ENCODE data around the gene RALGAPA1. TPM values are rescaled to one million over a fixed set of nuclear protein-coding genes. Genes with fewer than 3 reads are reported as not detected.

Gene RALGAPA1
- total RNA-seq, 1 experiment from 2014 or later = 31.7 TPM

DNA sequence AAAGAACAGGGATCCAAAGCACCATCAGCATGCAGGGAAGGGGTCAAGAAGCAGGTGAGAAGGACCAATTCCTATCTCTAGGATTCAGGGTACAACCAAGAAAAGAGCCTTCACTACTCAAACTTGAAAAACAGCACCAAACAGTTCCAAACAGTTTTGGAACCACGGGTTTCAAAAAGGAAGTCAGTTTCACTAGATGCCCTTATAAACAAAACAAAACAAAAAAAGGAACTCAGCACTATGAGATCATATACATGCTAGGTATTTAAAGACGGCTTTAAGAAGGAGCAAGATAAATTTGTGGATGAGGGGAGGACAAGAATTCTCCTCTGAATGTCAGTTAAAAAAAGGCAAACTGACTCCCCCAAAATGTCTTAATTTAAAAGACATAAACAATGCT lies 269.1 kb downstream of the RALGAPA1 start (continued):
- TF ChIP-seq ESRRA (CRISPR knock-in tag; IDR thresholded peaks at IDR 0.05; ENCODE audit: borderline replicate concordance) (no peak), ZNF671 (CRISPR knock-in tag; IDR thresholded peaks at IDR 0.05) (no peak), SP1 (CRISPR knock-in tag; conservative IDR thresholded peaks at IDR 0.05) (no peak), CBFB (CRISPR knock-in tag; IDR thresholded peaks at IDR 0.05; ENCODE audit: low read depth) (no peak), GTF2I (CRISPR knock-in tag; conservative IDR thresholded peaks at IDR 0.05) (no peak)
- TF ChIP-seq, protein P1, sequence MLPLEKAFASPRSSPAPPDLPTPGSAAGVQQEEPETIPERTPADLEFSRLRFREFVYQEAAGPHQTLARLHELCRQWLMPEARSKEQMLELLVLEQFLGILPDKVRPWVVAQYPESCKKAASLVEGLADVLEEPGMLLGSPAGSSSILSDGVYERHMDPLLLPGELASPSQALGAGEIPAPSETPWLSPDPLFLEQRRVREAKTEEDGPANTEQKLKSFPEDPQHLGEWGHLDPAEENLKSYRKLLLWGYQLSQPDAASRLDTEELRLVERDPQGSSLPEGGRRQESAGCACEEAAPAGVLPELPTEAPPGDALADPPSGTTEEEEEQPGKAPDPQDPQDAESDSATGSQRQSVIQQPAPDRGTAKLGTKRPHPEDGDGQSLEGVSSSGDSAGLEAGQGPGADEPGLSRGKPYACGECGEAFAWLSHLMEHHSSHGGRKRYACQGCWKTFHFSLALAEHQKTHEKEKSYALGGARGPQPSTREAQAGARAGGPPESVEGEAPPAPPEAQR (CRISPR knock-in tag; IDR thresholded peaks at IDR 0.05) = no peak
- TF ChIP-seq, protein P2, sequence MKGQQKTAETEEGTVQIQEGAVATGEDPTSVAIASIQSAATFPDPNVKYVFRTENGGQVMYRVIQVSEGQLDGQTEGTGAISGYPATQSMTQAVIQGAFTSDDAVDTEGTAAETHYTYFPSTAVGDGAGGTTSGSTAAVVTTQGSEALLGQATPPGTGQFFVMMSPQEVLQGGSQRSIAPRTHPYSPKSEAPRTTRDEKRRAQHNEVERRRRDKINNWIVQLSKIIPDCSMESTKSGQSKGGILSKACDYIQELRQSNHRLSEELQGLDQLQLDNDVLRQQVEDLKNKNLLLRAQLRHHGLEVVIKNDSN (CRISPR knock-in tag; IDR thresholded peaks at IDR 0.05) = no peak
- TF ChIP-seq, protein P3, sequence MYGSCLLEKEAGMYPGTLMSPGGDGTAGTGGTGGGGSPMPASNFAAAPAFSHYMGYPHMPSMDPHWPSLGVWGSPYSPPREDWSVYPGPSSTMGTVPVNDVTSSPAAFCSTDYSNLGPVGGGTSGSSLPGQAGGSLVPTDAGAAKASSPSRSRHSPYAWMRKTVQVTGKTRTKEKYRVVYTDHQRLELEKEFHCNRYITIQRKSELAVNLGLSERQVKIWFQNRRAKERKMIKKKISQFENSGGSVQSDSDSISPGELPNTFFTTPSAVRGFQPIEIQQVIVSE (CRISPR knock-in tag; IDR thresholded peaks at IDR 0.05; ENCODE audit: borderline replicate concordance) = no peak
- TF ChIP-seq, protein P4, sequence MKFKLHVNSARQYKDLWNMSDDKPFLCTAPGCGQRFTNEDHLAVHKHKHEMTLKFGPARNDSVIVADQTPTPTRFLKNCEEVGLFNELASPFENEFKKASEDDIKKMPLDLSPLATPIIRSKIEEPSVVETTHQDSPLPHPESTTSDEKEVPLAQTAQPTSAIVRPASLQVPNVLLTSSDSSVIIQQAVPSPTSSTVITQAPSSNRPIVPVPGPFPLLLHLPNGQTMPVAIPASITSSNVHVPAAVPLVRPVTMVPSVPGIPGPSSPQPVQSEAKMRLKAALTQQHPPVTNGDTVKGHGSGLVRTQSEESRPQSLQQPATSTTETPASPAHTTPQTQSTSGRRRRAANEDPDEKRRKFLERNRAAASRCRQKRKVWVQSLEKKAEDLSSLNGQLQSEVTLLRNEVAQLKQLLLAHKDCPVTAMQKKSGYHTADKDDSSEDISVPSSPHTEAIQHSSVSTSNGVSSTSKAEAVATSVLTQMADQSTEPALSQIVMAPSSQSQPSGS (CRISPR knock-in tag; IDR thresholded peaks at IDR 0.05; ENCODE audit: borderline replicate concordance, low read depth) = no peak

DNA sequence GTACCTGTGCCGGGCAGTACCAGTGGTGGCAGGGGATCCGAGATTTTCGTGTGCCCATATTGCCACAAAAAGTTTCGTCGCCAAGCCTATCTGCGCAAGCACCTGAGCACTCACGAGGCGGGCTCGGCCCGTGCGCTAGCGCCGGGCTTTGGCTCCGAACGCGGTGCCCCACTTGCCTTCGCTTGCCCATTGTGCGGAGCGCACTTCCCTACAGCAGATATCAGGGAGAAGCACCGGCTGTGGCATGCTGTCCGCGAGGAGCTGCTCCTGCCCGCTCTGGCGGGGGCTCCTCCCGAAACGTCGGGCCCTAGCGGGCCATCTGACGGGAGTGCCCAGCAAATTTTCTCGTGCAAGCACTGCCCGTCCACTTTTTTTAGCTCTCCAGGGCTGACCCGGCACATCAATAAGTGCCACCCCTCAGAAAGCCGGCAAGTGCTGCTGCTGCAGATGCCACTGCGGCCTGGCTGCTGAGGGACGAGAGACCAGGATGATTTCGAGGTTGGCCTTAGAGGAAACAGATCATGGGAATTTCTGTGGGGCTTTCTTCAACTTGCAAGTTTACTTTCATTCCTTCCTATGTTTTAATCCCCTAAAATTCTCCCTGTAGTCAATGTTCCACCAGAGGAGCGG lies 273.5 kb downstream of the RALGAPA1 start:
- DNase-seq (ENCODE audit: low spot score) = peak; percentile 50
- ATAC-seq = peak; percentile 40
- Mint-ChIP-seq H3K4me3 (peak overlapping the region; percentile 64), H3K27ac (no peak overlapping the region), H3K9me3 (no peaks in the 10 kb centered on the region), H3K27me3 (ENCODE audit: low read depth) (peaks cover 72% of the 10 kb centered on the region), H3K36me3 (no peaks in the 10 kb centered on the region), H3K4me1 (peaks cover 11% of the 10 kb centered on the region)
- ChIA-PET CTCF (interaction anchor here (0.7 to 1.5 kb wide), 4 partner anchors 32 to 291 kb away, joined by 3 read pairs; partner anchors contain the start of gene BRMS1L), POLR2A (interaction anchor here (0.5 kb wide), 1 partner anchor 721 kb away, joined by 3 read pairs; no protein-coding TSS in a partner anchor)
- TF ChIP-seq, protein P5, sequence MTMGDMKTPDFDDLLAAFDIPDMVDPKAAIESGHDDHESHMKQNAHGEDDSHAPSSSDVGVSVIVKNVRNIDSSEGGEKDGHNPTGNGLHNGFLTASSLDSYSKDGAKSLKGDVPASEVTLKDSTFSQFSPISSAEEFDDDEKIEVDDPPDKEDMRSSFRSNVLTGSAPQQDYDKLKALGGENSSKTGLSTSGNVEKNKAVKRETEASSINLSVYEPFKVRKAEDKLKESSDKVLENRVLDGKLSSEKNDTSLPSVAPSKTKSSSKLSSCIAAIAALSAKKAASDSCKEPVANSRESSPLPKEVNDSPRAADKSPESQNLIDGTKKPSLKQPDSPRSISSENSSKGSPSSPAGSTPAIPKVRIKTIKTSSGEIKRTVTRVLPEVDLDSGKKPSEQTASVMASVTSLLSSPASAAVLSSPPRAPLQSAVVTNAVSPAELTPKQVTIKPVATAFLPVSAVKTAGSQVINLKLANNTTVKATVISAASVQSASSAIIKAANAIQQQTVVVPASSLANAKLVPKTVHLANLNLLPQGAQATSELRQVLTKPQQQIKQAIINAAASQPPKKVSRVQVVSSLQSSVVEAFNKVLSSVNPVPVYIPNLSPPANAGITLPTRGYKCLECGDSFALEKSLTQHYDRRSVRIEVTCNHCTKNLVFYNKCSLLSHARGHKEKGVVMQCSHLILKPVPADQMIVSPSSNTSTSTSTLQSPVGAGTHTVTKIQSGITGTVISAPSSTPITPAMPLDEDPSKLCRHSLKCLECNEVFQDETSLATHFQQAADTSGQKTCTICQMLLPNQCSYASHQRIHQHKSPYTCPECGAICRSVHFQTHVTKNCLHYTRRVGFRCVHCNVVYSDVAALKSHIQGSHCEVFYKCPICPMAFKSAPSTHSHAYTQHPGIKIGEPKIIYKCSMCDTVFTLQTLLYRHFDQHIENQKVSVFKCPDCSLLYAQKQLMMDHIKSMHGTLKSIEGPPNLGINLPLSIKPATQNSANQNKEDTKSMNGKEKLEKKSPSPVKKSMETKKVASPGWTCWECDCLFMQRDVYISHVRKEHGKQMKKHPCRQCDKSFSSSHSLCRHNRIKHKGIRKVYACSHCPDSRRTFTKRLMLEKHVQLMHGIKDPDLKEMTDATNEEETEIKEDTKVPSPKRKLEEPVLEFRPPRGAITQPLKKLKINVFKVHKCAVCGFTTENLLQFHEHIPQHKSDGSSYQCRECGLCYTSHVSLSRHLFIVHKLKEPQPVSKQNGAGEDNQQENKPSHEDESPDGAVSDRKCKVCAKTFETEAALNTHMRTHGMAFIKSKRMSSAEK (CRISPR knock-in tag; IDR thresholded peaks at IDR 0.05; ENCODE audit: borderline replicate concordance) = no peak
- TF ChIP-seq CREM (CRISPR knock-in tag; IDR thresholded peaks at IDR 0.05) = peak; percentile 41; the same call in 1 of the 2 replicates

DNA sequence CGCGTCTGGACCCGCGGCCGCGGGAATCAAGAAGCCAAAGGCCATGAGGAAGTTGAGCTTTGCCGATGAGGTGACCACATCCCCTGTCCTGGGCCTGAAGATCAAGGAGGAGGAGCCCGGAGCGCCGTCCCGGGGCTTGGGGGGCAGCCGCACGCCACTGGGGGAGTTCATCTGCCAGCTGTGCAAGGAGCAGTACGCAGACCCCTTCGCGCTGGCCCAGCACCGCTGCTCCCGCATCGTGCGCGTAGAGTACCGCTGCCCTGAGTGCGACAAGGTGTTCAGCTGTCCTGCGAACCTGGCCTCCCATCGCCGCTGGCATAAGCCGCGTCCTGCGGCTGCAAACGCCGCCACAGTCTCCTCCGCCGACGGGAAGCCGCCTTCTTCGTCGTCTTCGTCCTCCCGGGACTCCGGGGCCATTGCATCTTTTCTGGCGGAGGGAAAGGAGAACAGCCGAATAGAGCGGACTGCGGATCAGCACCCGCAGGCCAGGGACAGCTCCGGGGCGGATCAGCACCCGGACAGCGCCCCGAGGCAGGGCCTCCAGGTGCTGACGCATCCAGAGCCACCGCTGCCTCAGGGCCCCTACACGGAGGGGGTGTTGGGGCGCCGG lies 274.1 kb downstream of the RALGAPA1 start:
- POLR2A ChIA-PET = interaction anchor here (0.5 kb wide), 1 partner anchor 721 kb away, joined by 3 read pairs; no protein-coding TSS in a partner anchor
- DNase-seq (ENCODE audit: low spot score) (peak; percentile 88), ATAC-seq (peak; percentile 72)
- CTCF ChIA-PET = interaction anchor here (0.7 to 2.2 kb wide), 5 partner anchors 31 to 291 kb away, joined by 3 to 7 read pairs (median 3); partner anchors contain the start of gene BRMS1L
- peaks cover 78% of the 10 kb centered on the region for H3K27me3 Mint-ChIP-seq (ENCODE audit: low read depth)
- no peaks in the 10 kb centered on the region for H3K36me3 Mint-ChIP-seq
- H3K4me3 Mint-ChIP-seq = peak overlapping the region; percentile 64
- no peaks in the 10 kb centered on the region for H3K9me3 Mint-ChIP-seq
- H3K27ac Mint-ChIP-seq = no peak overlapping the region
- H3K4me1 Mint-ChIP-seq = peaks cover 11% of the 10 kb centered on the region
- TF ChIP-seq SMAD3 (CRISPR knock-in tag; IDR thresholded peaks at IDR 0.05; ENCODE audit: borderline replicate concordance) (peak; percentile 100), TCF7 (CRISPR knock-in tag; IDR thresholded peaks at IDR 0.05; ENCODE audit: low read depth) (peak; percentile 100), IRF2 (CRISPR knock-in tag; IDR thresholded peaks at IDR 0.05; ENCODE audit: borderline replicate concordance, low read depth) (peak; percentile 99), SOX15 (CRISPR knock-in tag; IDR thresholded peaks at IDR 0.05) (no peak), FOXP1 (CRISPR knock-in tag; IDR thresholded peaks at IDR 0.05; ENCODE audit: borderline replicate concordance) (peak; percentile 100)
- TF ChIP-seq, protein P6, sequence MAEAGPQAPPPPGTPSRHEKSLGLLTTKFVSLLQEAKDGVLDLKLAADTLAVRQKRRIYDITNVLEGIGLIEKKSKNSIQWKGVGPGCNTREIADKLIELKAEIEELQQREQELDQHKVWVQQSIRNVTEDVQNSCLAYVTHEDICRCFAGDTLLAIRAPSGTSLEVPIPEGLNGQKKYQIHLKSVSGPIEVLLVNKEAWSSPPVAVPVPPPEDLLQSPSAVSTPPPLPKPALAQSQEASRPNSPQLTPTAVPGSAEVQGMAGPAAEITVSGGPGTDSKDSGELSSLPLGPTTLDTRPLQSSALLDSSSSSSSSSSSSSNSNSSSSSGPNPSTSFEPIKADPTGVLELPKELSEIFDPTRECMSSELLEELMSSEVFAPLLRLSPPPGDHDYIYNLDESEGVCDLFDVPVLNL (CRISPR knock-in tag; IDR thresholded peaks at IDR 0.05; ENCODE audit: borderline replicate concordance, low read depth) = peak; percentile 100
- TF ChIP-seq, protein P4 (CRISPR knock-in tag; IDR thresholded peaks at IDR 0.05; ENCODE audit: borderline replicate concordance, low read depth) = peak; percentile 98

Data from WTC11 (cell line).